Activated T-cell treated with anti-CD3 and anti-CD28 coated beads, Interleukin-2, amount 50 U/mL, for 48 hours (primary cell): ENCODE measurements around the gene SLC6A17.
A peak's percentile ranks its signal among the peaks of the same experiment; 100 is the strongest.

ENCODE experiments used
- DNase-seq, 2 experiments: peaks; one replicate each; pipeline ENCODE4 v3.0.0-alpha.2; 2020

The SLC6A17 gene

DNA sequence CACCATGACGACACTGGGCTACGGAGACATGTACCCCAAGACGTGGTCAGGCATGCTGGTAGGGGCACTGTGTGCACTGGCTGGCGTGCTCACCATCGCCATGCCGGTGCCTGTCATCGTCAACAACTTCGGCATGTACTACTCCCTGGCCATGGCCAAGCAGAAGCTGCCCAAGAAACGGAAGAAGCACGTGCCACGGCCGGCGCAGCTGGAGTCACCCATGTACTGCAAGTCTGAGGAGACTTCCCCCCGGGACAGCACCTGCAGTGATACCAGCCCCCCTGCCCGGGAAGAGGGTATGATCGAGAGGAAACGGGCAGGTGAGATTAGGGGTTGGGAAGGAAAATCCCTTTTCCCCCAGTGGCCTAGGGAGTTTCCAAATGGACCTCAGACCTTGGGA is 73.3 kb downstream of the SLC6A17 start:
- DNase-seq, result no peak

DNA sequence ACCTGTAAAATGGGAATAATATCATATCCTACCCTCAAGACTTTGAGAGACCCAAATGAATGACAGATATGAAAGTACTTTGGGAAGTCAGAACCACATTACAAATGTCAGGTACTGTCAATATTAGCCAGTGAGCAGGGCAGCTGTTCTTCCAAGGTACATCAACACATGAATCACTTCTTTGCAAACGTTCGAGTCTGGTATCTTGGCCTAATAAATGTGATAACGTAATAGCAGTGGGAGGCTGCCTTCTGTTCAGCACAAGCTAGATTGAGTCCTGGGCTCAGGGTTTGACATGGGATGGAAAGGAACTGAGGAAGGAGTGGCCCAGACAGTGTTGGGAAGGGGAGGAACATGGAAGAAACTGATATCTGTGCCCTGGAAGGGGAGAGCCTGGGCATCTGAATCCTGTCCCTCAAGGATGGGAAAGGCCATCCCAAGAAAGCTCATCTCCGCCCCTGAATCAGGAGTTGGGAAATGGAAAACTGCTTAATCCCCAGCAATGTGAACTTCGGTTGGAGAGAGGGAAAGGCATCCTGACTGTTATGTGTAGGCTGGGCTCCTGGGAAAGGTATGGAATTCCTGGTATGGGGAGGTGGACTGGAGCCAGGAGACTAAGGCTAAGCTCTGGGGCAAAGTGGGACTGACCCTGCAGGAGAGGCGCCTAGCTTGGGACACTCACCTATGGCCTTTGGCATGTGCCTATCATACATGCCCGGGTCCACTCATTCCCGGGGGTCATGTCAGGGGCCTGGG is 74.1 kb downstream of the SLC6A17 start:
- DNase-seq, result no peak

DNA sequence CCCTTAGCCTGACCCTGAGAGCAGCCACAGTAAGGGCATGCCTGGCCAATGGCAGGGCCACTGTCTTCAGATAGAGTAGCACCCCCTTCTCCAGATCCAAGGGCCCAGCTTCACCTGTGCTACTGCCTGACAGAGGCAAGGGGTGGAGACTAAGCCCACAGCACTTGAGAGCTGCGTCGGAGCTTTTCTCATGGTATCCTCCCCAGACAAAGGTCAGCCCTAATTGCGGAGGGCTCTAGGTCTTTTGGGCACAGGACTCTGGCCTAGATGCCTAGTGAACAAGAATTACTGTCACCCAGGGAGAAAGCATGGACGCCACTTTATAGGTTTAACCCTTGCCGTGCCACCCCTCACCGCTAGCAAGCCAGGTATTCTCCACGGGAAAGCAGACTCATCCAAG is 74.9 kb downstream of the SLC6A17 start:
- no peak for DNase-seq

DNA sequence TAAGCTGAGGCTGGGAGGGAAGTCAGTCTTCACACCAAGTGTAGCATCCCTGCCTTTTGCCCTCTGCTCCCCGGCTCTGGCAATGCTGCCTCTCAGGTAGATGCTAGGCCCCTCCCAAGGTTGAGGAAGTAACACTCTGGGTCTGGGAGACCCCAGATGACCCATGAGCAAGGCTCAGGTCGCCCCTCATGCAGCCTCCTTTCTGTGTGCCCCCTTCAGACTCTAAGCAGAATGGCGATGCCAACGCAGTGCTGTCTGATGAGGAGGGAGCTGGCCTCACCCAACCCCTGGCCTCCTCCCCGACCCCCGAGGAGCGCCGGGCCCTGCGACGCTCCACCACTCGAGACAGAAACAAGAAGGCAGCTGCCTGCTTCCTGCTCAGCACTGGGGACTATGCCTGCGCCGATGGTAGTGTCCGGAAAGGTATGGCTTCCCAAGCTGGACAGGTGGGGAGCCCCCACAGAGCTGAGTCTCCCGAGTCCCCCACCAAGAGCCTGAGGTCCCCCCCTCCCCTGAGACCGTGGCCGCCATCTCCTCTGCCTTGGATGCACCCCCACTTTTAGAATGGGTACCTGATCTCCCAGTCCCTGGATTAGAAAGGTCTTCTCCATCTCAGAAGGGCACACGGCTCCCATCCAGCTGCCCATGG is 75.6 kb downstream of the SLC6A17 start:
- DNase-seq, result no peak

DNA sequence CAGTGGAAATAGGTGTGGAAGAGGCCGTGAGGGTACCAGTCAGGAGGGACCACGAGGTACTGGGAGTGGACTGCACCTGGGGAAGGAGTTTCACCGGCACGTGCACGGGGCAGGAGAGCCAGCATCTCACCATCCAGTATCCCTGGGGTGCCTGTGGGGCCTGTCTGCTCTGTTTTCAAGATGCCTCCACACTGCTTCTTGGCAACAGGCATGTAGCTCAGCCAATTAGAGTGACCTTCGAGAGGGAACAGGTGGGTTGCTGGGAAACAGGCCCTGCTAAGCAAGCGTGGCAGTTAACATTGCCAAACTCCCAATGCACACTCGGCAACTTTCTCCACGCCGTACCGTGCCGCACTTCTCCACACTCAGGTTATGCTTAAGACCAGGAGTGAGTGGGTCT is 77.5 kb downstream of the SLC6A17 start:
- DNase-seq, result no peak

DNA sequence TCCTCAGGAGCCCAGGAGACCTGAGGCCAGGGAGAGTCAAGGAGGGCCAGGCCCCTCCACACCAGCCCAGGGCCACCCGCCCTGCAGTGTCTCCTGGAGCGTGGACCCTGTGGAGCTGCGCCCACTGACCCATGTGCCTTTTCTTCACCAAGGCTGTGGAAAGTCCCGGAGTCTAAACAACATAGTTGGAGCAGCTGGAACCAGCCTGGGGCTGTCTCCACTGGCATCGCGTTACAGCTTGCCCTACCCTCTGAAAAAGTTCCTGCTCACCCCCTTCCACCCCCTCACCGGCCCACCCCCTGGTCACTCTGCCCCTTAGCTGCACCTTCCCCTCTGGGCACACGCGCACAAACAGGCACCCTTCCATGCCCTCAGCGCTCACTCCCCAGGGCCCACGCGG is 78.1 kb downstream of the SLC6A17 start:
- no peak for DNase-seq

DNA sequence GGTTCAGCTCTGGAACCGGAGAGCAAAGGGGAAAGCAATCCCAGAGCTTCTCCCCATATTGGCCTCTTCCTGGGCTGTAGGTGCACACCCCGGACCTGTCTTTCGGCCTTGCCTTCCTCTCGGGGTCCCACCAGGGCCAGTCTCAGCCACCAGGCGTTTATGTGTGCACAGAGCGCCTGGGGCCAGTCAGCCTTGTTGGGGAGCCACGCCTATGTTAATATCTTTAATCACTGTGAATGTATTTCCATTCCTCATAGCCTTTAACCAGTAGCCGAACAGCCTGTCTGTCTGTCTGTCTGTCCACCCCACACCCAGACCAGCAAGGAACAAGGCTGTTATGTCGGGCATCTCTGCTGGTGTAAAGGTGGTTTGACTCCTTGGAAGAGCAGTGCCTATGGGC is 78.6 kb downstream of the SLC6A17 start:
- DNase-seq, result no peak

DNA sequence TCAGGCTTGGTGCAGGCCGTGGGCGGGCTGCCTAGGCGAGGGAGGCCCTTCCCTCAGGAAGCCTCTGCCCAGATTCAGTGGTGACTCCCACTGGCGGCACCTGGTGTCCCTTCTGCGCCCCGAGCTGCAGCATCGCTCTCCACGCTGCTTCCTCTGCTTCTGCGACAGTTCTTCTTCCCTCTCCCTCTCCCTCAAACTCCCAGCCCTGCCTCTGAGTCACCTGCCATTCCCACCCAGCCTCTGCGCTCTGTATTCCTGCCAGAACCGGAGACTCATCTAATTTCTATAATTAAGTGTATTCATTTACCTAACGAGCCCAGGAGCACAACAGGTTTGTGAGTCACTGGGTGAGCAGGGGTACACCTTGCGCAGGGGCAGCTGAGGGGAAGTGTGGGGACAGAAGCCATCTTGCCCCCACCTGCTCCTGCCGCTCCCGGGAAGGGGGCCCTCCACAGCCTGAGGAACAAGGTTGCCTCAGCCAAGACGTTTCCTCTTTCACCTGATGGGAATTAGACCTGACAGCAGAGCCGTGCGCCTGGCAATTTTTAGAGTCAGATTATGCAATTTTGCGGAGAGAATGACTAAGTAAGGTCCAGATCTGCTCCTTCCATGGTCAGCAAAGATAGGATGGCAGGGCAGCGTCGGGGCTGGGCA is 79.2 kb downstream of the SLC6A17 start:
- DNase-seq, result no peak

DNA sequence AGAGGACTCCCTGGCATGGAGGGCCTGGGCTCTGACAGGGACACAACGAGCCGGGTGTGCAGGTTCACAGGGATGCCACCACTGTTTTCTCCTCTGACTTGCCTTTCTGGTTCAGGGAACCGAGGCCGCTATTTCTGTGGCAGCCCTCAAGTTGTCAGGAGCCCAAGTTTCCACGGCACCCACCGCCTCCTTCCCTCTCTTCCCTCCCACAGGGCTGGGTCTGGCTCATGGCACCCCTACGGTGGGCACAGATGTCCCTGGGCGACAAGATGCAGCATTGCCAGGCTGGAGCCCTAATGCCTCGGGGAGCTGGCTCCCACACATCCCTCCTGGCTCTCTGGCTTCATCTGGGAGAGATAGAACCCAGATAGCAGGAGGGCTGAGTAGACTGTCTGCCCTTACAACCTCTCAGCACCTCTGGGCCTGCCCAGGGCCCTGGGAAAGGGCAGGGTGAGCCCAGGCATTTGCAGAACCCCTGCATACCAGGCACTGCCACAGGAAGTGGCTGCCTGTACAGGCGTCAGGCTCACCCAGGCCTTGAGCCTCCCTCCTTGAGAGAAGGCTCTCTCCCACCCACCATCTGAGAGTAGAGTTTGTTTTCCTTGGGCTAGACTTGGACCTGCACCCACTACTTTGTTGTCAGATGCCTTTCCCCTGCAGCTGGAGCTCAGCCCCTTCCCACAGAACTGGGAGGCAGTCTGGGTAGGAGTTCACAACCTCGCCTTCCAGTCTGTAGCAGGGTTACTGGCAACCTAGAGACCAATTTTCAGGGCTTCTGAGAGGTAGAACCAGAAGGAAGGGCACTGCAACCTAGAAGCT is 80.3 kb downstream of the SLC6A17 start:
- no peak for DNase-seq

DNA sequence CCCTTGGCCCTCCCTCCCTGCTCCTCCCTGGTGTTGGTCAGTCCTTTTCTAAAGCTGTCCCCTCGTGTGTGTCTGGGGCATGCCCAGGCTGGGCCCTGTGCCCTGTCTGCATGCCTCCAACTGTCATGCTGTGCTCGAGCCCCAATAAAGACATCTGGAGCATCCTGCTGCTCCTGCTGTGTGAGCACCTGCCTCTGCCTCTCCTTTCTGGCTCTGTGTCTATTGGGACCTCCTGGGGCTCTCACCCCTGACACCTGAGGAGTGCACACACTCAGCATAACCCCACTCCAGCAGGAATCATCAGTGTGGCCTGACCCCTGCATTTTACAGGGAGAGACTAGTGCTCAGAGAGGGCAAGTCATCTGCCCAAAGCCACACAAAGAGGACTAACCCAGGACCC is 83.6 kb downstream of the SLC6A17 start:
- no peak for DNase-seq

DNA sequence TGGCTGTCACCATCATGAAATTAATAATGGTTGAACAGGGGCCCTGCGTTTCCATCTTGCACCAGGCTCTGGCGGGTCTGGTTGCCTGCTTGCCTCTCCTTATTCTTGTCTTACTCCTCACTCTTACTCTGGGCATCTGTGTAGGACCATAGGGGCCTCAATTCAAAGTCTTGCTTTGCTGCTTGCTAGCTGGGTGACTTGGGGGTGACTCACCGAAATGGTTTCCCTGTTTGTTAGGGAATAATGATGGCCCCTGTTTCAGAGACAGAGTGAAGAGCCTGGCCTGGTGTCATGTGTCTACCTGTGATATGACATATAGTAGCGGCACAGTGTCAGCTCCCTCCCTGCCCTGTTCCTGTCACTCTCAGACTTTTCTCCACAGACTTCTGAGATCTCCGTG is 84.4 kb downstream of the SLC6A17 start:
- peak in 1 of 2 experiments; percentile 33 for DNase-seq

DNA sequence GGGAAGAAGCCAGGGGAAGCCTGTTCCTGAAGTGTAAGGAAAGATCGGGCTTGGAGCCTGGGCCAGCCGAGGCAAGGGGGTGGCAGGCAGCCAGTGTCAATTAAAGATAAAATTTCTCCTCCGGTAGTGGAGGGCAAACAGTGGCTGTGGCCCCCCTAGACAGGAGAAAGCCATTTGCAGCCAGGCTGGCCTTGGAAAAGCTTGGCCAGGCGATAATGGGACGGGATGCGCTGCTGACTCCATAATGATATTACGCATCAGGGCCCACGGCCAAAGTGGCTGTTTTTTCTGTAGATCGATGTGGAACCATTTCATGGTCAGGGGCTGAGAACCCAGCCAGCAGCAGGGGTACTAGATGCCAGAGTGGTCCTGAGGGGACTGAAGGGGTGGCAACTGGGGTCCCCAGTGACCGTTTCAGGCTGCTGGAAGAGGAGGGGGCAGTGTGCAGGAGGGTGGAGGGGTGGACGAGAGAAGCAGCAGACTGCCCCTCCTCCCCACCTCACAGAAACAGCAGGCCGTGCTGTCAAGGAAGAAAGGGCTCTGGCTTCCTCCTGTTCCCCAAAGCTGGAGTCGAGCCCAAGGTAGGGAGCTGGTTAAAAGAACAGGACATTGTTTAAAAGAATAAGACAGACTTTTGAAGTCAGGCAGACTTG is 85.0 kb downstream of the SLC6A17 start:
- DNase-seq, result no peak

DNA sequence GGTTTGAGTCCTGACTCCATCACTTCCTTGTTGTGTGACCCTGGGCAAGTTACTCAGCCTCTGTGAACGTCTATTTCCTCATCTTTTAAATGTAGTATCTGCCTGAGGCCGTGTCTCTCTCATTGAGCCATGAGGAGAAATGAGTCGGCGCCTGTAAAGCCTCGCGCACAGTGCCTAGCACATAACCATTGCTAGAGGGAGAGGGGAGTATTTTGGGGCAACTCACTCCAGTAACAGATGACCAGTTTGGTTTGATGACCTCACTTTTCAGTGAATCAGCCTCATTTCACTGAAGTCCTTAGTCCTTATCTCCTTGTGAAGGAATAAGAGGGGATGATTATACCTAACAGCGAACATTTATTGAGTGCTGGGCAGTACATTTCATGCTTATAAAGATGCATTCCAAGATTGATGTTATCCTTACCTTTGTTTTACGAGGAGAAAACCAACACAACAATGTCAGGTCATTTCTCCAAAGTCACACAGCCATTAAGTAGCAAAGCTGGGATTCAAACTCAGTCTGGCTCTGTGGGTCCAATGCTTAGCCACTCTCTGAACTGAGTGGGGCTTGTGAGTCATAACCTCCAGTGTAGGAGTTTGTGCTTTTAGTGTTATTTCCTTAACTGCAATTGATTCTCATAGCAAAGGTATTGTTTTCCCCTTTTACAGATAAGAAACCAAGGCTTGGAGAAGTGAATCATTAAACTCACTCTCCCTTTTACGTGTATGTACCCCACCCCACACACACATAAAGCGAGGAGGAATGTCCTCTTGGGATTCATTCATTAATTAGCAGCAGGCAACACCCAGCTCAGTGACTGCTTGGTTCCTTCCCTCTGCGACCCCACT is 85.8 kb downstream of the SLC6A17 start:
- peak; percentile 77 to 79 for DNase-seq

DNA sequence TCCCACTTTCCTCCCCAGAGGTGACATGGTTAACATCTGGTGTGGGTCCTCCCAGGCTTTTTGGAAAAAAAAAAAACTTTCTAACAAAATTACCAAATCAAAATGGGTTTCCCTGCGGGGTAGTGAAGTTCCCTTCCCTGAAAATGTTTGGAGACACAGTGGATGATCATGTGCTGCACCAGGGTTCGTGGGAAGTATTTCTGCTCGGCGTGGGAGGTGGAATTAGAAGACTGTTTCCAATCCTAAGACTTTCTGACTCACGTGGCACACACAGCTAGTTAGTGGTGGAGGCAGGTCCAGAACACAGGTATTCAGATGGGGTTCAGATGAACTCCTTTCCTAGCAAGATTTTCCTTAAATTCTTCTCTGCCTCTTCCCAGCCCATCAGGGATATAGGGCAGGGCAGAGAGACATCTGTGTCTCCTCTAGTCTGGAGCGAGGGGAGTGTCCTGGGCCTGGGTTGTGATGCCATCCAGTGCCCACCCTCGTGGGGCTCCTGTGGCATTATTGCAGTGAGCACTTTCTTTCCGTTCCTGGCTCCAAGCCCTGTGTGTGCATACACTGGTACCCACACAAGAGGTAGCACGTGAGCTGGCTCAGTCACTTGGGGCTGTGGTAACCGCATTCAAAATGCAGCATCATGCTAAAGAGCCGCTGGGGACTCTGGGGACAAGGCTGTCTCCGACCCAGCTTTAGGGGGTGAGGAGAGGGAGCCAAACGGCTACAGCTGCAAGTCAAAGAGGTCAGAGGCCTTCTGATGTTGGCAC is 87.3 kb downstream of the SLC6A17 start:
- peak in 1 of 2 experiments; percentile 39 for DNase-seq

DNA sequence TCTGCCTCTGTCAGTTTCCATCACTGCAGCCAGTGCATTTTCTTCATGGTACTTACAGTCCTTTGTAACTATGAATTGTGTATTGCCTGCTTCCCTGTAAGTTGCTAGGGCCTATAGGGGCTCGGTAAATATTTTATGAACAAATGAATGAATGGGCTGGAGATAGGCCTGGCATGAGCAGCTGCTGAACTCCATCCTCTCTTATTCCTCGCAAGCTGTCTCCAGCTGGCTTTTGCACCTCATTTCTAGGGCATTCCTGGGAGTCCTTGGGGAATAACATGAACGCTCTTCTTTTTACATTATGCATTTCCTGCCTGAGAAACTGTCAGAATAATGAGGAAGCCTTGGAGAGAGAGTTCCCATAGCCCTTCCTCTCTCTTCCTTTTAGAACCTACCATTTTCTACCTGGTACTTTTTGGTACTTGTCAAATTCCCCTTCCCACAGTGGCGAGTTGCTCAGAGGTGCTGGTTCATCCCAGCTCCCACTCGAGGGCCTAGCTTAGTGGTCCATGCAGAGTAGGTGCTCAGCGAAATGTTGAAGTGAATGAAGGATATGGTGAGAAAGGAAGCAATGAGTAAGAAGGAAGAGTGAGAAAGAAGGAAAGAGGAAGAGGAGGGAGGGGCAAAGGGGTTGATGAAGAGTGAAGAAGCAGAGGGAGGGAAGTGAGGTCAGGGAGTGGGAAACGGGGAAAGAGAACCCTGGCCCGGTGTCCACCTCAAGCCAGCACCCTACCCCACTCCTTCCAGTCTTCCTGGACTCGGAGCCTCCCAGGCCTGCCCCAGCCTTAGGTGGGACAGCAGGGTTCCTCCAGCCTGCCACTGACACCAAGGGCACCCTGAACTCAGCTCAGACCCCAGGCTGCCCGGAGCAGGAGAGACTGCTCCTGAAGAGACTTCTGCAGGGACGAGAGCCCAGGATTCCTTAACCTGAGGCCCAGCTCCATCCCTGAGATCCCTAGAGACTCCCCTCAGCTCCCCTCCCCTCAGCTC is 89.4 kb downstream of the SLC6A17 start:
- DNase-seq, result no peak

DNA sequence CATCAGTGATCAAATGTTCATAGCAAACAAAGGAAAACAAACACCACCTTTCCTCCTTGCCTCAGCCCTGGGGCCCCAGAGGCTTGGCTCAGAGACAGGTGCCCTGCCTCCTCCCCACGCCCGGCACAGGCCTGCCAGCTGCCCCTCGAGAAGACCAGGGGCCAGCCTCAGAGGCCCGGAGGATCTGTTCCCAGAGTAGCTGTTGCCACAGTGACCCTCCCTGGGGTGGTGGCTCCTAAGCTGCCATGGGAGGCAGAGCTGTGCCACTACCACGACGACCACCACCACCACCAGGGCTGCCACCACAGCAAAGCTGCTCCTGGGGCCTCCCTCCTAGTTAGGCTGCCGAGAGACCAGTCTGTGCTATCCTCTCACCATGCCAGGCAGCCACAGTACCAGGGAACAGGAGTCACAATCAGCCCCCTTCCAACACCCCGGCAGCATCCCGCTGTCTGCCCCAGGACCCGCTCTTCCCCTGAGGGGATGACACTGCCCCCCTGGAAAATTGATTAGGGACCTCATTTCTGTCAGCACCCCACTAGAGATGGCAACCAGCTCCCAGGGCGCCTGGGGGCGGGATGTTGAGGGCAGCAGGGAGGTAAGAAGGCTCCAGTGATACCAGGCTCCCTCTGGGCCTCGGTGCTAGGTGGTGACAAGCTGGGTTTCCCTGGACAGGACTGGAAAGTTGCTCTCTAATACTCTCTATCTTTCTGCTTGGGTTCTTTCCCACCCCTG is 90.3 kb downstream of the SLC6A17 start:
- DNase-seq, result no peak

DNA sequence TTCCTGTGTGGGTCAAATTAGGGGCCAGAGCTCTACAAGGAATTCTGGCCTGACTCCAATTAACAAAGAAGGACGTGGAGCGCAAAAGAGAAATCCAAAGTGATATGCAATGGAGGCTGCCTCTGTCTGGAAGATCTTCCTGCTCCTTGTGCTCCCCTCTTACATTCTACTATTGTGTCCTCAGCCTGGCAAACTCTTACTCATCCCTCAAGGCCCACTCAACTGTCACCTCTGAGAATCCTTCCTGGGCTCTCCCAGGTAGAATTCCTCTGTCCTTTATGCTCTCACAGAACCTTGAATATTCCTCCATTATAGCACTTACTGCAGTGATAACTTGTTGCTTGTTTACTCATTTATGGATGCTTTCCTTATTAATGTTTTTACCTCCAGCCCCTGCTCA is 91.2 kb downstream of the SLC6A17 start:
- no peak for DNase-seq

DNA sequence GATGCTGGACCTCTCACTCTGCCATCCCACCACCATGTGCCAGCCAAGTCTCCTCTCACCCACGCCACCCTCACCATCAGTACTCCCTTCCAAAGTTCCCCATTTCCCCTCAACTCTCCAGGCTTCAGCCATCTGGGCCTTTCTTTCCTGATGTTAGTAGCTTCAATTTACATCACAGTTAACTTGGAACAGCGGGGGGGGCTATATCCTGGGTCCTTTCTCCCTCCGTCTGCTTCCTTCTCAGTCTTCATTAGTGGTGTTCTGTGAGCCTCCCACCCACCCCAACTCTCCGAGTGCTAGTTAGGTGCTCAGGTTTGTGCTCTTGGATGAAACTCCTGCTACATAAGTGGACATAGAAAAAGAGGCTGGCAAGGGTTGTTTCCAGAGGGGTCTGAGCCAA is 91.8 kb downstream of the SLC6A17 start:
- DNase-seq, result no peak

DNA sequence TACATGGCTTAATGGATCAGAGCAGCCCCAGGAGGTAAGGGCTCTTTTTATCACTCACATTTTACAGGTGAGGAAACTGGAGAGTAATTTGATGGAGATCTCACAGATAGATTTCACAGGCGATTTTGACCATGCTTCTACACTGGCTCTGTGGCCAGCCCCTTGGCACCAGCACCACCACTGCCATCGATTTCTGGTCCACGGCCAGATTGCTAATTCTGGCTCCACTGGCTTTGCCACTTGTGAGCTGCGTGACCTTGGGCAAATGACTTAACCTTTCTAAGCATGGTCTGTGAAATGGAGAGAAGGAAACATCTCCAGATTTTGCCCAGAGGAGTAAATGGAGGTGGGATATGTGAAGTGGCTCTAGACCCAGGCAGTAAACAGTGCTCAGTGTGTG is 92.4 kb downstream of the SLC6A17 start:
- no peak for DNase-seq
